Measurements from ENCODE around the gene SEC14L2. TPM values are rescaled to one million over a fixed set of nuclear protein-coding genes. Genes with fewer than 3 reads are reported as not detected.

SEC14L2 gene
- polyA plus RNA-seq, 1 experiment, result 15.8 TPM

DNA sequence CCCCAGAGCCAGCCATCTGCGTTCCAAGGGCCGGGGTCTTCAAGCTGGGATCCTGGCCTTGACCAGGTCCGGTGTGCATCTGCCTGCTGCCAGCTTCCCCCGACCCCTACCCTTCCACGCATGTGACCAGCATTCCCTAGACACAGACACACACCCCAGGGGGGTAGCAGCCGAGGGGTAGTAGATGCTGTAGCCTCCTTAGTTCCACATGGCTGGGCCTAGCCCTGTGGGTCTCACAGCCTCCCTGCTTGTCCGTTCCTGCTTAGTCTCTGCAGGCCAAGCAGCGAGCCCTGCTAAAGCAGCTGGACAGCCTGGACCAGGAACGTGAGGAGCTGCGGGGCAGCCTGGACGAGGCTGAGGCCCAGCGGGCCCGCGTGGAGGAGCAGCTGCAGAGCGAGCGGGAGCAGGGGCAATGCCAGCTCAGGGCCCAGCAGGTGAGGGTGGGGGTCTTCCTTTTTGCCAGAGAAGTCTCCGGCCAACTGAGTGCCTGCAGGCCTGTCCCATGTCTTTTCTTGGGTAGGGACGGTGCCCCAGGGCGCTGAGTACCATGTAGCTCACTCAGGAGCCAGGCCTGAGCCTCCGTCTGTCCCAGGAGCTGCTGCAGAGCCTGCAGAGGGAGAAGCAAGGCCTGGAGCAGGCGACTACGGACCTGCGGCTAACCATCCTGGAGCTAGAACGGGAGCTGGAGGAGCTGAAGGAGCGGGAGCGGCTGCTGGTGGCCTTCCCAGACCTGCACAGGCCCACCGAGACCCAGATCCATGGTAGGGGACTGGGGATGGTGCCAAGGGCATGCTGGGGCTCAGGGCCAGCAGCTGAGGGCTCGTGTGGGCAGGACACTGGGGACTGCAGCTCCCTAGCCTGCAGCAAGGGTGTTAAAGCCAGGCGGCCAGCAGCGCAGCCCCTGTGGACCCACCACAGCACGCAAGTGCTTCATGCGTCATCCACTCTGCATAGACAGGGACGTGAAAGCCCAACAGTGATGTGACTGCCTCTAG is 23.2 kb upstream of the SEC14L2 start:
- Histone ChIP-seq H3K27me3 (ENCODE audit: control insufficient read depth, insufficient read depth, low read length) (no peaks in the 10 kb centered on the region), H3K9me3 (ENCODE audit: control insufficient read depth, insufficient read depth, low read length) (no peaks in the 10 kb centered on the region), H3K4me3 (ENCODE audit: low read depth, low read length) (no peak overlapping the region), H3K27ac (ENCODE audit: low read depth, low read length) (no peak overlapping the region)
- TF ChIP-seq, protein P1, sequence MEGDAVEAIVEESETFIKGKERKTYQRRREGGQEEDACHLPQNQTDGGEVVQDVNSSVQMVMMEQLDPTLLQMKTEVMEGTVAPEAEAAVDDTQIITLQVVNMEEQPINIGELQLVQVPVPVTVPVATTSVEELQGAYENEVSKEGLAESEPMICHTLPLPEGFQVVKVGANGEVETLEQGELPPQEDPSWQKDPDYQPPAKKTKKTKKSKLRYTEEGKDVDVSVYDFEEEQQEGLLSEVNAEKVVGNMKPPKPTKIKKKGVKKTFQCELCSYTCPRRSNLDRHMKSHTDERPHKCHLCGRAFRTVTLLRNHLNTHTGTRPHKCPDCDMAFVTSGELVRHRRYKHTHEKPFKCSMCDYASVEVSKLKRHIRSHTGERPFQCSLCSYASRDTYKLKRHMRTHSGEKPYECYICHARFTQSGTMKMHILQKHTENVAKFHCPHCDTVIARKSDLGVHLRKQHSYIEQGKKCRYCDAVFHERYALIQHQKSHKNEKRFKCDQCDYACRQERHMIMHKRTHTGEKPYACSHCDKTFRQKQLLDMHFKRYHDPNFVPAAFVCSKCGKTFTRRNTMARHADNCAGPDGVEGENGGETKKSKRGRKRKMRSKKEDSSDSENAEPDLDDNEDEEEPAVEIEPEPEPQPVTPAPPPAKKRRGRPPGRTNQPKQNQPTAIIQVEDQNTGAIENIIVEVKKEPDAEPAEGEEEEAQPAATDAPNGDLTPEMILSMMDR (IDR thresholded peaks at IDR 0.05; ENCODE audit: low read depth, low read length), result no peak
- DNase-seq (ENCODE audit: low read depth, low spot score), result no peak
- ChIA-PET POLR2A (interaction anchor here (1.5 kb wide), 1 partner anchor 17 kb away, joined by 5 read pairs; the partner anchor contains the start of genes CCDC157 and SF3A1), CTCF (interaction anchor here (1.0 to 1.9 kb wide), 2 partner anchors 14 kb away, joined by 4 to 8 read pairs; partner anchors contain the start of gene RNF215)

DNA sequence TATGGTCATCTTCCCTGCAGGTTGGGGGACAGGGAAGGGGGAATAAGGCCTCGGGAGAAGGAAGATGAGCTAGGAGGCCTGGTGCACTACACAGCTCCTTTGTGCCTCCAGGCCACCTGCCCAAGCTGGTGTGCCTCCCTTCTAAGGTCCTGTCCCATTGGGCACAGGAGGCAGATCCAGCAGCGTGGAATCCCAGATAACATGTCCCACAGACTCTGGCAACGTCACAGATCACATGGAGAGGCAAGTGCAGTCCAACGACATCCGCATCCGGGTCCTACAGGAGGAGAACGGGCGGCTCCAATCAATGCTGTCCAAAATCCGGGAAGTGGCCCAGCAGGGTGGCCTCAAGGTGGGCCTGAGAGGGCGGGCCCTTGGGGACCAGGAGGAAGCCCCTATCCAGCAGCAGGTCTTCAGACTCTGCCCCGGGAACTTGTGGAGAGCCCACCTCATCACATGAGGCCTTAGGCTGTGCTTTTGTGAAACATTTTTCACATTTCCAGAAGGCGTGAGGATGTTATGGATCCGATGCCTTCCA is 21.4 kb upstream of the SEC14L2 start:
- POLR2A ChIA-PET, result no interaction called here

DNA sequence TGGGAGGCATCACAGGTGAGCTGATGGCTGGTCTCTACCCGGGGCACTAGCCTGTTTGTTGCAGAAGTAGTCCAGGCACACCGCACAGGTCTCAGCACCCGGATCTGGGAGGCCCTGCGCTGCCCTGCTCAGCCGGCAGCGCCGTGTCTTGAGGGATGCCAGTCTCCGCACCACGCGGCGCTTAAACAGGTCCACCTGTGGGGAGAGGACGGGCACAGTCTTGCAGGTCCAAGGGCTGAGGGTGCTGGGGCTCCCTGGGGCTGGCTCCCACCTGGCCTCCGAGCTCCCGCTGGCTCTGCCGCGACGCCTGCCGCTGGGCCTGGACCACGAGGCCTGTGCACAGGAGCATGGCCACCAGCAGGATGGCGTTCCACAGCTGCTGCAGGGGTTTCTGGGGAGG is 16.8 kb upstream of the SEC14L2 start:
- DNase-seq (ENCODE audit: low read depth, low spot score), result no peak
- POLR2A ChIA-PET, result no interaction called here
- CTCF ChIA-PET, result interaction anchor here (2.0 kb wide), 1 partner anchor 92 kb away, joined by 6 read pairs; the partner anchor contains the start of gene CASTOR1
- Histone ChIP-seq H3K9me3 (ENCODE audit: control insufficient read depth, insufficient read depth, low read length) (no peaks in the 10 kb centered on the region), H3K27me3 (ENCODE audit: control insufficient read depth, insufficient read depth, low read length) (no peaks in the 10 kb centered on the region), H3K4me3 (ENCODE audit: low read depth, low read length) (no peak overlapping the region), H3K27ac (ENCODE audit: low read depth, low read length) (no peak overlapping the region)
- TF ChIP-seq, protein P1 (IDR thresholded peaks at IDR 0.05; ENCODE audit: low read depth, low read length), result no peak

More for the DNA sequence above, 21.4 kb upstream of the SEC14L2 start:
- CTCF ChIA-PET, result interaction anchor here (0.7 to 1.9 kb wide), 3 partner anchors 12 to 49 kb away, joined by 4 to 8 read pairs (median 8); partner anchors contain the start of gene RNF215
- Histone ChIP-seq H3K27me3 (ENCODE audit: control insufficient read depth, insufficient read depth, low read length) (no peaks in the 10 kb centered on the region), H3K4me3 (ENCODE audit: low read depth, low read length) (no peak overlapping the region), H3K27ac (ENCODE audit: low read depth, low read length) (no peak overlapping the region), H3K9me3 (ENCODE audit: control insufficient read depth, insufficient read depth, low read length) (no peaks in the 10 kb centered on the region)
- DNase-seq (ENCODE audit: low read depth, low spot score), result no peak
- TF ChIP-seq, protein P1 (IDR thresholded peaks at IDR 0.05; ENCODE audit: low read depth, low read length), result no peak

DNA sequence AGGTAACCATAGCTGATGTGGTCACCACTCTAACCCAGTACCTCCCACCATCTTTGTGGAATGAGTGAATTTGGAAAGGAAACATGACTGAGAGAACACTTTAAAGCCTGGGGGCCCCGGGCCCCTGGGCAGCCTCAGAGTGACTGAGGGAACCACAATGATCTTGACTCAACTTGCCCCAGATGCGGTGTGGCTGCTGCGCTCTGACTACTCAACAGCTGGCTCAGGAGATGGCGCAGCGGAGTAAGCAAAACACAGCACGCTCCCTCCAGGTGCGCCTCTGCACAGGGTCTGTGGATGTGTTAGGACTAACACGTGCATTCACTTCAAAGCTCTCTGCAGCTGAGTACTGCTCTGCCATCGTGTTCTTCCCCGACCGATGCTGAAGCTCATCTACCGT is 15.6 kb upstream of the SEC14L2 start:
- POLR2A ChIA-PET, result no interaction called here
- CTCF ChIA-PET, result interaction anchor here (1.4 to 2.0 kb wide), 2 partner anchors 93 to 118 kb away, joined by 3 to 6 read pairs; partner anchors contain the start of gene CASTOR1
- H3K9me3 ChIP-seq (ENCODE audit: control insufficient read depth, insufficient read depth, low read length), result no peaks in the 10 kb centered on the region
- H3K27me3 ChIP-seq (ENCODE audit: control insufficient read depth, insufficient read depth, low read length), result no peaks in the 10 kb centered on the region
- no peak overlapping the region for H3K27ac ChIP-seq (ENCODE audit: low read depth, low read length)
- TF ChIP-seq, protein P1 (IDR thresholded peaks at IDR 0.05; ENCODE audit: low read depth, low read length), result no peak
- no peak overlapping the region for H3K4me3 ChIP-seq (ENCODE audit: low read depth, low read length)
- no peak for DNase-seq (ENCODE audit: low read depth, low spot score)

Data from AG04450 (cell line).